Keratinocyte (primary cell): Measurements from ENCODE around the gene GNB1L. TPM values are rescaled to one million over a fixed set of nuclear protein-coding genes. Genes with fewer than 3 reads are reported as not detected.

Source experiments
- DNase-seq: peaks from one replicate; pipeline ENCODE4 v3.0.0-alpha.2; 2011; ENCODE audit warnings: low read depth, missing footprints, low spot score
- FAIRE-seq: peaks from 2 replicates; lab custom pipeline; 2011; peaks lifted over from hg19 to GRCh38; lab: Jason Lieb, UNC
- H2AFZ ChIP-seq: 2 replicates; pipeline ENCODE4 v1.6.0; 2012; ENCODE audit warnings: low read length, control low read depth, inconsistent platforms; ENCODE audit not compliant: control insufficient read depth
- H3K27ac ChIP-seq: 2 replicates; pipeline ENCODE4 v1.5.1; 2011; ENCODE audit warnings: low read length; ENCODE audit not compliant: control insufficient read depth, insufficient read depth
- H3K27me3 ChIP-seq: 3 replicates; pipeline ENCODE4 v1.6.0; 2011; ENCODE audit warnings: low read length; ENCODE audit not compliant: control insufficient read depth, insufficient read depth; ENCODE audit errors: extremely low read depth
- H3K36me3 ChIP-seq, 2 experiments: 2 replicates in 1 of 2; 3 replicates in 1 of 2; pipeline ENCODE4 v1.5.1; 2011; ENCODE audit warnings: low read length in 2 of 2, mild to moderate bottlenecking in 1 of 2; ENCODE audit not compliant: control insufficient read depth in 2 of 2, insufficient read depth in 2 of 2; ENCODE audit errors: extremely low read depth in 1 of 2
- H3K4me1 ChIP-seq: 3 replicates; pipeline ENCODE4 v1.5.1; 2011; ENCODE audit warnings: low read length; ENCODE audit not compliant: control insufficient read depth, insufficient read depth; ENCODE audit errors: extremely low read depth
- H3K4me2 ChIP-seq: 3 replicates; pipeline ENCODE4 v1.6.0; 2011; ENCODE audit warnings: low read depth, low read length; ENCODE audit not compliant: control insufficient read depth, insufficient read depth; ENCODE audit errors: extremely low read depth
- H3K4me3 ChIP-seq, 3 experiments: fragments of 200-600 bp in 1 of 3; sonication (generic) in 1 of 3; 2 replicates in 2 of 3; 3 replicates in 1 of 3; pipeline ENCODE4 v1.5.1; 2011 to 2016; ENCODE audit warnings: low read length in 3 of 3, mild to moderate bottlenecking in 3 of 3, control low read depth in 2 of 3, inconsistent platforms in 1 of 3, low read depth in 1 of 3, mixed read lengths in 1 of 3, mixed run types in 1 of 3, moderate library complexity in 1 of 3; ENCODE audit not compliant: control insufficient read depth in 2 of 3, insufficient read depth in 2 of 3; ENCODE audit errors: extremely low read depth in 1 of 3
- H3K79me2 ChIP-seq: 2 replicates; pipeline ENCODE4 v1.6.0; 2012; ENCODE audit warnings: low read length; ENCODE audit not compliant: control insufficient read depth, insufficient read depth
- H3K9ac ChIP-seq: 3 replicates; pipeline ENCODE4 v1.6.0; 2011; ENCODE audit warnings: low read length; ENCODE audit not compliant: control insufficient read depth, insufficient read depth; ENCODE audit errors: extremely low read depth
- H3K9me1 ChIP-seq: 3 replicates; pipeline ENCODE4 v1.6.0; 2011; ENCODE audit warnings: low read length; ENCODE audit not compliant: control insufficient read depth, insufficient read depth; ENCODE audit errors: extremely low read depth
- H3K9me3 ChIP-seq: 2 replicates; pipeline ENCODE4 v1.5.1; 2012; ENCODE audit warnings: low read depth, low read length; ENCODE audit not compliant: control insufficient read depth
- H4K20me1 ChIP-seq: 3 replicates; pipeline ENCODE4 v1.6.0; 2011; ENCODE audit warnings: low read length; ENCODE audit not compliant: control insufficient read depth, insufficient read depth; ENCODE audit errors: extremely low read depth
- CTCF ChIP-seq, 3 experiments: IDR thresholded peaks in 1 of 3; conservative IDR thresholded peaks in 1 of 3; optimal IDR thresholded peaks in 1 of 3; 2 replicates in 2 of 3; 3 replicates in 1 of 3; pipeline versions ENCODE3 to v1.5.1; 2011; ENCODE audit warnings: low read length in 3 of 3, mild to moderate bottlenecking in 3 of 3, moderate library complexity in 2 of 3, control low read depth in 1 of 3, inconsistent platforms in 1 of 3; ENCODE audit not compliant: insufficient read depth in 2 of 3; ENCODE audit errors: extremely low read depth in 1 of 3
- EZH2 ChIP-seq: IDR thresholded peaks from one replicate; pipeline ENCODE4 v1.6.1; 2012; ENCODE audit warnings: inconsistent platforms, mild to moderate bottlenecking, low read length, moderate library complexity
- dilution Hi-C: fragments of 300-500 bp; cut with MboI; formaldehyde crosslinking; loops from one replicate; pipeline ENCODE4 v1.7.0; 2020; ENCODE audit warnings: low sequenced_read_pairs; ENCODE audit not compliant: extremely low pct_ligation_motif_present
- polyA plus RNA-seq, 5 experiments: library from polyadenylated mRNA; depleted of rRNA in 3 of 5; stranded (reverse) in 3 of 5; stranded (forward) in 1 of 5; unstranded in 1 of 5; fragments of >200 nt; gene quantifications; 1 replicate in 1 of 5; 2 replicates in 3 of 5; 3 replicates in 1 of 5; pipeline versions ENCODE4 v1.2.1 to v1.2.3, GENCODE V29; 2011 to 2012; ENCODE audit warnings: missing spikeins in 2 of 5, low read depth in 1 of 5, low replicate concordance in 1 of 5

GNB1L gene
- polyA plus RNA-seq, 1 donor (not counting 4 experiments of a cell fraction or from before 2014, with no cell fraction given) = 2.0 TPM

- no peaks in the 10 kb centered on the region for H4K20me1 ChIP-seq
- TF ChIP-seq EZH2 = no peak
- TF ChIP-seq CTCF (optimal IDR thresholded peaks at IDR 0.05 in 1 of 3, IDR thresholded peaks at IDR 0.05 in 1 of 3, conservative IDR thresholded peaks at IDR 0.05 in 1 of 3; ENCODE audit: extremely low read depth in 1 of 3, insufficient read depth in 2 of 3, low read length in 3 of 3) = no peak
Measured at GRCh38 chr22:19846620-19847344, 7.9 kb downstream of the GNB1L start.

GRCh38 chr22:19845054-19845722, 9.5 kb downstream of the GNB1L start:
- dilution Hi-C loops = no loop called here
- no peaks in the 10 kb centered on the region for H4K20me1 ChIP-seq
- no peak for DNase-seq
- H3K79me2 ChIP-seq = peaks cover under 1% of the 10 kb centered on the region
- no peak for TF ChIP-seq CTCF (optimal IDR thresholded peaks at IDR 0.05 in 1 of 3, IDR thresholded peaks at IDR 0.05 in 1 of 3, conservative IDR thresholded peaks at IDR 0.05 in 1 of 3; ENCODE audit: extremely low read depth in 1 of 3, insufficient read depth in 2 of 3, low read length in 3 of 3)
- no peak for TF ChIP-seq EZH2
- H3K4me1 ChIP-seq = peaks cover 41% of the 10 kb centered on the region
- no peak overlapping the region for H3K9ac ChIP-seq
- H2AFZ ChIP-seq = no peak overlapping the region
- no peak overlapping the region for H3K27ac ChIP-seq
- no peaks in the 10 kb centered on the region for H3K27me3 ChIP-seq
- H3K4me3 ChIP-seq = no peak overlapping the region
- FAIRE-seq = no peak
- H3K9me1 ChIP-seq = peaks cover 2% of the 10 kb centered on the region
- H3K36me3 ChIP-seq = peaks cover 1 to 10% of the 10 kb centered on the region in 2 experiments
- no peak overlapping the region for H3K4me2 ChIP-seq
- H3K9me3 ChIP-seq = no peaks in the 10 kb centered on the region

More at GRCh38 chr22:19846620-19847344, 7.9 kb downstream of the GNB1L start:
- dilution Hi-C loops = no loop called here
- Histone ChIP-seq H3K9ac (no peak overlapping the region), H3K27ac (no peak overlapping the region), H3K9me1 (peaks cover 2% of the 10 kb centered on the region), H3K4me1 (peaks cover 56% of the 10 kb centered on the region), H3K36me3 (peaks cover 12 to 24% of the 10 kb centered on the region in 2 experiments), H3K79me2 (peaks cover 17% of the 10 kb centered on the region), H3K27me3 (no peaks in the 10 kb centered on the region), H3K4me2 (no peak overlapping the region), H3K9me3 (no peaks in the 10 kb centered on the region), H3K4me3 (no peak overlapping the region), H2AFZ (no peak overlapping the region)
- FAIRE-seq (no peak), DNase-seq (no peak)
